ENCODE data around the gene GCLM. TPM values are rescaled to one million over a fixed set of nuclear protein-coding genes. Genes with fewer than 3 reads are reported as not detected.
A peak's percentile ranks its signal among the peaks of the same experiment; 100 is the strongest.

Gene GCLM
- total and polyA plus RNA-seq, 2 of the 4 experiments (the other 2 are of a cell fraction), result 15.5 to 20.1 TPM

GRCh38 chr1:93958032-93958725, 48.9 kb upstream of the GCLM start:
- no peak overlapping the region for H3K9ac ChIP-seq (ENCODE audit: low read depth, low read length)
- H3K27ac ChIP-seq (ENCODE audit: insufficient read depth, low read length), result no peak overlapping the region; the same call in 1 of the 2 replicates
- no peak overlapping the region for H3K4me3 ChIP-seq (ENCODE audit: insufficient read depth, low read depth, low read length)
- peak overlapping the region; percentile 56; the same call in 1 of the 2 replicates for H3K18ac ChIP-seq (ENCODE audit: low read depth, low read length)
- no CpG with 5 or more reads among the region's 1 CpG for WGBS, 2 experiments (ENCODE audit: extremely low coverage in 2 of 2, insufficient read length in 1 of 2)
- no peak overlapping the region; the same call in 1 of the 2 replicates for H3K4me2 ChIP-seq (ENCODE audit: low read depth, low read length)
- DNase-seq, result no peak
- ChIA-PET POLR2A (ENCODE audit: unreplicated experiment) (no interaction called here), CTCF (interaction anchor here (1.1 kb wide), 1 partner anchor 82 kb away, joined by 3 read pairs; no protein-coding TSS in a partner anchor)
- dilution Hi-C loops (cut with HindIII; ENCODE audit: low sequenced_read_pairs, unreplicated experiment) (no loop called here), intact Hi-C loops (cut with micrococcal nuclease) (loop anchor here (5.0 kb wide), 1 partner anchor 41 kb away; no protein-coding TSS in a partner anchor), in situ Hi-C loops (cut with MboI; ENCODE audit: low sequenced_read_pairs) (no loop called here)
- H3K27me3 ChIP-seq (ENCODE audit: control insufficient read depth, insufficient read depth, low read length), result peaks cover 12% of the 10 kb centered on the region
- H4K91ac ChIP-seq (ENCODE audit: insufficient read depth, low read depth, low read length), result no peak overlapping the region
- no peak overlapping the region for H3K4ac ChIP-seq (ENCODE audit: low read depth, low read length)
- no peak overlapping the region for H3K14ac ChIP-seq (replicated peaks; ENCODE audit: low read depth, low read length)
- H2BK120ac ChIP-seq (ENCODE audit: low read depth, low read length), result no peak overlapping the region
- H2AK9ac ChIP-seq (replicated peaks; ENCODE audit: low read depth, low read length, poor library complexity), result no peak overlapping the region
- no peaks in the 10 kb centered on the region for H3K36me3 ChIP-seq (ENCODE audit: control insufficient read depth, insufficient read depth, low read length)
- no peak for ATAC-seq (ENCODE audit: low read depth)
- H3K4me1 ChIP-seq (ENCODE audit: control insufficient read depth, insufficient read depth, low read length), result peaks cover 4% of the 10 kb centered on the region; the same call in 1 of the 2 replicates
- H4K5ac ChIP-seq (ENCODE audit: low read depth, low read length), result no peak overlapping the region; the same call in 1 of the 2 replicates
- H3K56ac ChIP-seq (ENCODE audit: extremely low read depth, insufficient read depth, low read length), result no peak overlapping the region
- H2AFZ ChIP-seq (replicated peaks; ENCODE audit: low read length, poor library complexity), result no peak overlapping the region
- no peaks in the 10 kb centered on the region for H4K20me1 ChIP-seq (ENCODE audit: insufficient read depth, low read length)
- no TSS peak for BruUV-seq (replicated peaks)
- no peak overlapping the region for H3K23ac ChIP-seq (ENCODE audit: low read depth, low read length)
- no peak overlapping the region for H2AK5ac ChIP-seq (ENCODE audit: low read depth, low read length)
- peaks cover 5% of the 10 kb centered on the region for H3K9me3 ChIP-seq (ENCODE audit: control insufficient read depth, insufficient read depth, low read length)
- H2BK20ac ChIP-seq (ENCODE audit: low read depth, low read length), result no peak overlapping the region
- H3K79me1 ChIP-seq (ENCODE audit: low read depth in 1 of 2, low read length in 2 of 2), result no peaks in the 10 kb centered on the region
- no peak overlapping the region for H4K8ac ChIP-seq (ENCODE audit: low read depth in 2 of 2, low read length in 2 of 2)
- no peak overlapping the region for H2BK15ac ChIP-seq (ENCODE audit: low read depth, low read length)
- H2BK5ac ChIP-seq (ENCODE audit: low read depth, low read length, poor library complexity, severe bottlenecking), result no peak overlapping the region
- peak; percentile 76 for TF ChIP-seq MAFK (IDR thresholded peaks at IDR 0.05; ENCODE audit: low read depth, low read length)
- TF ChIP-seq MAZ (IDR thresholded peaks at IDR 0.05; ENCODE audit: borderline replicate concordance, low read depth, low read length), result no peak
- no peak for TF ChIP-seq RFX5 (IDR thresholded peaks at IDR 0.05; ENCODE audit: low read depth, low read length)
- no peak for TF ChIP-seq ELK1 (IDR thresholded peaks at IDR 0.05; ENCODE audit: borderline replicate concordance, low read depth, low read length)
- no peaks in the 10 kb centered on the region for H3K9me1 ChIP-seq (ENCODE audit: insufficient read depth, low read length)
